MCF 10A (cell line): ENCODE results near the gene TACC3. TPM values are rescaled to one million over a fixed set of nuclear protein-coding genes. Genes with fewer than 3 reads are reported as not detected.

Source experiments
- BruUV-seq: library from RNA; stranded (reverse); fragments of 400-500 nt; replicated peaks from 2 replicates; lab custom pipeline; 2021; lab: Mats Ljungman, UMichigan
- CTCF ChIA-PET: fragments of 300-600 bp; sonication (Branson Sonifier 250); formaldehyde crosslinking; extraction: SDS; loops from one replicate; lab custom pipeline; 2021; ENCODE audit warnings: antibody characterized with exemption, inconsistent platforms; lab: Yijun Ruan, JAX
- POLR2A ChIA-PET: fragments of 300-600, 350-650 bp; sonication (Branson Sonifier 250); formaldehyde crosslinking; extraction: SDS; loops from one replicate; lab custom pipeline; 2020; ENCODE audit warnings: antibody characterized with exemption, inconsistent platforms; lab: Yijun Ruan, JAX
- DNase-seq: peaks from one replicate; pipeline ENCODE4 v3.0.0-alpha.2; 2018; ENCODE audit not compliant: unreplicated experiment
- H3K27ac Mint-ChIP-seq: one replicate; pipeline ENCODE4 v1.8.0; 2022; ENCODE audit warnings: mild to moderate bottlenecking, low read depth, mixed read lengths; ENCODE audit not compliant: unreplicated experiment
- H3K27me3 Mint-ChIP-seq: one replicate; pipeline ENCODE4 v1.8.0; 2022; ENCODE audit warnings: mixed read lengths; ENCODE audit not compliant: insufficient read depth, unreplicated experiment
- H3K36me3 Mint-ChIP-seq: one replicate; pipeline ENCODE4 v1.8.0; 2022; ENCODE audit warnings: mild to moderate bottlenecking, moderate library complexity, mixed read lengths; ENCODE audit not compliant: insufficient read depth, unreplicated experiment
- H3K4me1 Mint-ChIP-seq: one replicate; pipeline ENCODE4 v1.8.0; 2022; ENCODE audit warnings: mixed read lengths; ENCODE audit not compliant: insufficient read depth, unreplicated experiment
- H3K4me3 Mint-ChIP-seq: one replicate; pipeline ENCODE4 v1.8.0; 2022; ENCODE audit warnings: mild to moderate bottlenecking, moderate library complexity, mixed read lengths; ENCODE audit not compliant: unreplicated experiment
- H3K9me3 Mint-ChIP-seq: one replicate; pipeline ENCODE4 v1.8.0; 2022; ENCODE audit warnings: mixed read lengths; ENCODE audit not compliant: unreplicated experiment
- CTCF ChIP-seq: fragments of 200-600 bp; IDR thresholded peaks from one replicate; pipeline ENCODE4 v1.8.0; 2022; ENCODE audit warnings: antibody characterized with exemption, mild to moderate bottlenecking; ENCODE audit not compliant: unreplicated experiment
- intact Hi-C: fragments of 100-400 bp; cut with micrococcal nuclease; formaldehyde crosslinking; loops from 2 replicates; pipeline ENCODE4 v1.14.1; 2022
- total RNA-seq: library from RNA; stranded (reverse); gene quantifications from 2 replicates; pipeline ENCODE4 v1.2.3, GENCODE V29; 2022

TACC3 gene
- total RNA-seq, 1 experiment from 2014 or later = 69.8 TPM

- intact Hi-C loops = no loop called here
- CTCF ChIA-PET = interaction anchor here (0.6 kb wide), 1 partner anchor 44 kb away, joined by 5 read pairs; no protein-coding TSS in a partner anchor
- Mint-ChIP-seq H3K27ac (no peak overlapping the region), H3K36me3 (peaks cover 55% of the 10 kb centered on the region), H3K4me3 (no peak overlapping the region), H3K27me3 (no peaks in the 10 kb centered on the region), H3K4me1 (no peaks in the 10 kb centered on the region), H3K9me3 (no peaks in the 10 kb centered on the region)
- no peak for DNase-seq
- no peak for TF ChIP-seq CTCF
- BruUV-seq = no TSS peak
- POLR2A ChIA-PET = no interaction called here
Measured at GRCh38 chr4:1736812-1737211, 15.5 kb downstream of the TACC3 start.

GRCh38 chr4:1737666-1738065 lies 16.3 kb downstream of the TACC3 start:
- BruUV-seq = no TSS peak
- peaks cover 51% of the 10 kb centered on the region for H3K36me3 Mint-ChIP-seq
- no peak overlapping the region for H3K27ac Mint-ChIP-seq
- H3K27me3 Mint-ChIP-seq = no peaks in the 10 kb centered on the region
- H3K9me3 Mint-ChIP-seq = no peaks in the 10 kb centered on the region
- ChIA-PET CTCF (no interaction called here), POLR2A (interaction anchor here (0.7 kb wide), 1 partner anchor 73 kb away, joined by 3 read pairs; no protein-coding TSS in a partner anchor)
- TF ChIP-seq CTCF = no peak
- no peaks in the 10 kb centered on the region for H3K4me1 Mint-ChIP-seq
- intact Hi-C loops = no loop called here
- no peak overlapping the region for H3K4me3 Mint-ChIP-seq
- no peak for DNase-seq

- intact Hi-C loops = no loop called here
- H3K36me3 Mint-ChIP-seq = peaks cover 51% of the 10 kb centered on the region
- no peak overlapping the region for H3K27ac Mint-ChIP-seq
- H3K4me3 Mint-ChIP-seq = no peak overlapping the region
- POLR2A ChIA-PET = interaction anchor here (0.7 kb wide), 1 partner anchor 72 kb away, joined by 3 read pairs; no protein-coding TSS in a partner anchor
- TF ChIP-seq CTCF = no peak
- no peaks in the 10 kb centered on the region for H3K27me3 Mint-ChIP-seq
- H3K9me3 Mint-ChIP-seq = no peaks in the 10 kb centered on the region
- no peaks in the 10 kb centered on the region for H3K4me1 Mint-ChIP-seq
- CTCF ChIA-PET = no interaction called here
- no TSS peak for BruUV-seq
- no peak for DNase-seq
Measured at GRCh38 chr4:1738410-1738809, 17.1 kb downstream of the TACC3 start.

DNA sequence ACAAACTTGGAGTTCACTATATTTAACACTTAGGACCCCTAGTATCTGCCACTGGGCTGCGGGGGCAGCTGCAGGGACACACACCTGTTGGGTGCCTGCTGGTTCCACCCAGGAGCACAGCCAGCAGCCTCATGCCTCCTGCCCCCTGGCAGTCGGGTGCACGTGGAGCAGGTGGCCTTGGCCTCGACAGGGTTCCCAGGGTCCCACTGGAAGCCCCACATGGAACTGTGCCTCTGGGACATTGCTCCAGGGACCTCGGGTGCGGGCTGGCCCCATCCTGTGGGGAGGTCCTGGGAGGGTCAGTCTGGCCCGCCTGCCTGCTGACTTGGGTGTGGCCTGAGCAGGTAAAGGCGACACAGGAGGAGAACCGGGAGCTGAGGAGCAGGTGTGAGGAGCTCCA lies 18.0 kb downstream of the TACC3 start:
- DNase-seq = no peak
- CTCF ChIA-PET = interaction anchor here (1.5 kb wide), 1 partner anchor 9 kb away, joined by 4 read pairs; no protein-coding TSS in a partner anchor
- H3K4me1 Mint-ChIP-seq = no peaks in the 10 kb centered on the region
- no TSS peak for BruUV-seq
- H3K36me3 Mint-ChIP-seq = peaks cover 52% of the 10 kb centered on the region
- H3K27me3 Mint-ChIP-seq = no peaks in the 10 kb centered on the region
- no peak overlapping the region for H3K4me3 Mint-ChIP-seq
- no peak for TF ChIP-seq CTCF
- H3K9me3 Mint-ChIP-seq = no peaks in the 10 kb centered on the region
- H3K27ac Mint-ChIP-seq = no peak overlapping the region
- intact Hi-C loops = no loop called here
- POLR2A ChIA-PET = no interaction called here
